ENCODE data around the gene TCAP.

TCAP gene

DNA sequence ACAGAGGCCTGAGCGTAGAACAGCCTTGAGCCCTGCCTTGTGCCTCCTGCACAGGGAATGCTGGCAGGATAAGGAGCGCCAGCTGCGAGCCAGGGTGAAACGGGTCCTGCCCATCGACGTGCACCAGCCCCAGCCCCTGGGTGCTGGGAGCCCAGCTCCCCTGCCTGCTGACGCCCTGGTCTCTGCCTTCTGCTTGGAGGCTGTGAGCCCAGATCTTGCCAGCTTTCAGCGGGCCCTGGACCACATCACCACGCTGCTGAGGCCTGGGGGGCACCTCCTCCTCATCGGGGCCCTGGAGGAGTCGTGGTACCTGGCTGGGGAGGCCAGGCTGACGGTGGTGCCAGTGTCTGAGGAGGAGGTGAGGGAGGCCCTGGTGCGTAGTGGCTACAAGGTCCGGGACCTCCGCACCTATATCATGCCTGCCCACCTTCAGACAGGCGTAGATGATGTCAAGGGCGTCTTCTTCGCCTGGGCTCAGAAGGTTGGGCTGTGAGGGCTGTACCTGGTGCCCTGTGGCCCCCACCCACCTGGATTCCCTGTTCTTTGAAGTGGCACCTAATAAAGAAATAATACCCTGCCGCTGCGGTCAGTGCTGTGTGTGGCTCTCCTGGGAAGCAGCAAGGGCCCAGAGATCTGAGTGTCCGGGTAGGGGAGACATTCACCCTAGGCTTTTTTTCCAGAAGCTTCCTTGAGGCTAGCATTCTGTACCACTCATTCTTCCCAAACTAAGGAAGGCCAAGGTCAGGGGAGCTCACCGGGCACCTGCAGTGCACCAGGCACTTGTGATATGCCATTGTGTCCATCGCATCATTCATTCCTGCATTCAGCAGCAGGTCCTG lies 5.0 kb downstream of the TCAP start:
- TF ChIP-seq, protein P1, sequence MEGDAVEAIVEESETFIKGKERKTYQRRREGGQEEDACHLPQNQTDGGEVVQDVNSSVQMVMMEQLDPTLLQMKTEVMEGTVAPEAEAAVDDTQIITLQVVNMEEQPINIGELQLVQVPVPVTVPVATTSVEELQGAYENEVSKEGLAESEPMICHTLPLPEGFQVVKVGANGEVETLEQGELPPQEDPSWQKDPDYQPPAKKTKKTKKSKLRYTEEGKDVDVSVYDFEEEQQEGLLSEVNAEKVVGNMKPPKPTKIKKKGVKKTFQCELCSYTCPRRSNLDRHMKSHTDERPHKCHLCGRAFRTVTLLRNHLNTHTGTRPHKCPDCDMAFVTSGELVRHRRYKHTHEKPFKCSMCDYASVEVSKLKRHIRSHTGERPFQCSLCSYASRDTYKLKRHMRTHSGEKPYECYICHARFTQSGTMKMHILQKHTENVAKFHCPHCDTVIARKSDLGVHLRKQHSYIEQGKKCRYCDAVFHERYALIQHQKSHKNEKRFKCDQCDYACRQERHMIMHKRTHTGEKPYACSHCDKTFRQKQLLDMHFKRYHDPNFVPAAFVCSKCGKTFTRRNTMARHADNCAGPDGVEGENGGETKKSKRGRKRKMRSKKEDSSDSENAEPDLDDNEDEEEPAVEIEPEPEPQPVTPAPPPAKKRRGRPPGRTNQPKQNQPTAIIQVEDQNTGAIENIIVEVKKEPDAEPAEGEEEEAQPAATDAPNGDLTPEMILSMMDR (IDR thresholded peaks at IDR 0.05; ENCODE audit: insufficient read depth, missing control alignments), result no peak
- DNase-seq (ENCODE audit: insufficient read length, low spot score) (no peak), FAIRE-seq (no peak)

DNA sequence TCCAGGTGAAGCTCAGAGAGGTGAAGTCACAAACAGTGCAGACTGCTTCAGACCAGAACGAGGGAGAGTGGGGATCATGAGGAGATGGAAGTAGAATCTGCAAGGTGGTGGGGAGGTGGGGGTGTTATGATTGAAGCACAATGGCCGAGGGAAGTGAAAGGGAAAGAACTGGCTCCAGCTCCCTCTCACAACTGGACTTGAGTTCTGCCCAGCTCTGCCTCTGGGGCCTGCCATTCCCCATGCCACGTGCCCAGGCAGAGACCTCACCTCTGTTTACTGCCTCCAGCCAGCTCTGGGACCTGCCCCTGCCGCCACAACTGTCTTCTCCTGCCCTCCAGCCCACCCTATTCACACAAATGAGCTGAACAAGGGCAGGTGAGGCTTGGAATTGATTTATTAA lies 5.6 kb downstream of the TCAP start:
- FAIRE-seq, result no peak
- TF ChIP-seq, protein P1 (IDR thresholded peaks at IDR 0.05; ENCODE audit: insufficient read depth, missing control alignments), result no peak
- DNase-seq (ENCODE audit: insufficient read length, low spot score), result no peak

DNA sequence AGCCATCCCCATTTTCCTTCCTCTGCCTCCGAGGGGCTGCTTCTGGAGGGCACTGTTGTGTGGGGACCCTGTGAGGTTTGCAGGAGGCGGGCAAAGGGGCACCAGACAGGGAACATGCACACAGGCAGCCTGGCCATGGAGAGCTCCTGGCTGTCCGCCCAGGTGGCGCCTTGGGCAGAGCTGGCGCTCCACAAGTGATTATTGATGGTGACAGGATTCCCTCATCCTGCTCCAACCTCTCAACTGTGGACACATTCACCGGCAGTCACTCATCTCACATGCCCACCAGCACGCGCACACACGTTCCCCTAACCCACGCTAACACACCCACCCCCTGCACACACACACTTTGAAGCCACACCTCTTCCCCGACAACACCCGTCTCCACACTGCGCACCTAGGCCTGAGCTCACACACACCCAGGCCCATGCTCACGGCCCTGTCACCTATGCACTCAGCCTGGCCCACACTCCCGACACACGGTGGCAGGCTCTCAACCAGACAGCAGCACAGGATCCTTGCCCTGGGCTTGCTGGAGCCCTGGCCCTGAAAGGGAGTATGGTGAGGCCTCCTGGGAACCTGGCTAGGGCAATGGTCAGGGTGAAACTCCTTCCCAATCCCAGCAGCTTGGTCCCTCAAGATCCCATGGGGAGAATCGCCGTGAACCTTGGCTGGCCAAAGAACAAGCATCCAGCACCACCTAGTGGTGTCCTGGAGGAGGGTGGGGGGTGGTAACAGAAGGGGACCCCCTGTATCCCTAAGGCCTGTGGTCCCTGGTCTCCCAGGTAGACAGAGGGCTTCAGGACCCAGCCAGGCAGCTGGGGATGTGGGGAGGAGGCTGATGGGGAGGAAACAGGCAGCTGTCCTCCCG lies 6.7 kb downstream of the TCAP start:
- peak; percentile 92 for DNase-seq (ENCODE audit: insufficient read length, low spot score)
- no peak for FAIRE-seq
- TF ChIP-seq, protein P1 (IDR thresholded peaks at IDR 0.05; ENCODE audit: insufficient read depth, missing control alignments), result peak; percentile 76

DNA sequence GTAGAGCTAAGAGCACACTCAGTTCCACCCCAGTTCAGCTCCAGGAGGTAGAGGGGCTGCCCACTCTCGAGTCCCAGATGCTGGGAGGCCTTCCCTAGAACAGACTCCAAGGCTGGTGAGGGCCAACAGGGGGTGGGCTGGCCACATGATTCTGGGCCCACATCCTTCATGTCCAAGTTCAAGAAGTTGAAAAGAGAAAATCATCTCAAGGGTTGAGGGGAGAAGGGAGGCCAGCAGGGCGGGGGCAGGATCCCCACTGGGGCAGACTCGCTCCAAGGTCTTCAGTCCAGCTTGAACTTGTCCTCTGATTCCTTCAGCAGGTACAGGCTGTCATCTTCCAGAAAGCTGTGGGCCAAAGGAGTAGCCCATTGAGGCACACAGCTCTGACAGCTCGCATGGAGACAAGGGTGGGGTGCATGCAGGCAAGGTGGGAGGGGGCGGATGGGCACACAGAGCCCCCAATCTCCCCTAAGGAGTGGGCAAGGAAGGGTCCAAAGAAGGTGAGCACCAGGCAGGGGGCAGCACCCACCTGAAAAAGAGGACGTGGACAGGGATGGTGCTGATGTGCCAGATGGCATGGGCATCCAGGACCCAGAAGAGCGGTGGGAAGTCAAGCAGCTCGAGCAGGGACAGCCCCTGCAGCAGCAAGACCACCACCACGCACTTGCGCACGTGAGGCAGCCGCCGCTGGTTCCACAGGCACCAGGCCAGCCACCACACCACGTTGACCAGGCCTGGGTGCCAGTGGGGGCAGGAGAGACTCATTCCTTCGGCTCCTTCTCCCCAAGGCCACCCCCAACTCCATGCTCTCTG lies 7.6 kb downstream of the TCAP start:
- FAIRE-seq, result no peak
- TF ChIP-seq, protein P1 (IDR thresholded peaks at IDR 0.05; ENCODE audit: insufficient read depth, missing control alignments), result no peak
- no peak for DNase-seq (ENCODE audit: insufficient read length, low spot score)

DNA sequence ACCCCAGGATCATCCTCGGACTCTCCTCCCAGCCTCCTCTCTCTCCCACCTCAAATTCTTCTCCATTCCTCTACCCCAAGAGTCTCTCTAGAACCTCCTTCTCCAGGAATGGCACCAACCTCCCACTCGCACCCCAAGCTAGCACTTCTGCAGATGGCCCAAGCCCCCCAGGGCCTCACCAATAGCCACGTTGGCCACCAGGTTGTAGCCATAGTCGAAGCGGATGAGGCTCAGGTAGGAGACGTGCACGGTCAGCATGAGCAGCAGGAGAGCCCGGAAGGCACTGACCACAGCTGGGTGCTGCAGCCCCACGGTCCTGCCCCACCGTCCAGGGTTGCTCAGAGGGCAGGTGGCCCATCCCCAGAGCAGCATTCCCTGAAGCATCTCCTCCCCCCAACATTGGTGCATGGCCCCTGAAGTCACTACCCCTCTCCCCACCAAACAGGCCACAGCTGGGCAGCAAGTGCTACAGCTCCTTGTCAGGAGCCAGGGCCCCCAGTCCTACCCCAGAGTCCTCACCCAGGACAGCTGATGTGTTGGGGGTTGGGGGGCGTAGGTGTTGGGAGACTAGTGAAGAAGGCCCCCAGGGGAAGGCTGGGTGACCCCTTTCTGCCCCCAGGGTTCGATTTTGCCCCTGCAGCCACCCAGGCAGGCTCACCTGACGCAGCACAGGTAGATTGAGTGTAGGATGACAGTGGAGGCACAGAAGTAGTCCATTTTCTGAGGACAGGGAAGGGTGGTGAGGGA lies 8.4 kb downstream of the TCAP start:
- TF ChIP-seq, protein P1 (IDR thresholded peaks at IDR 0.05; ENCODE audit: insufficient read depth, missing control alignments), result no peak
- DNase-seq (ENCODE audit: insufficient read length, low spot score) (no peak), FAIRE-seq (no peak)

DNA sequence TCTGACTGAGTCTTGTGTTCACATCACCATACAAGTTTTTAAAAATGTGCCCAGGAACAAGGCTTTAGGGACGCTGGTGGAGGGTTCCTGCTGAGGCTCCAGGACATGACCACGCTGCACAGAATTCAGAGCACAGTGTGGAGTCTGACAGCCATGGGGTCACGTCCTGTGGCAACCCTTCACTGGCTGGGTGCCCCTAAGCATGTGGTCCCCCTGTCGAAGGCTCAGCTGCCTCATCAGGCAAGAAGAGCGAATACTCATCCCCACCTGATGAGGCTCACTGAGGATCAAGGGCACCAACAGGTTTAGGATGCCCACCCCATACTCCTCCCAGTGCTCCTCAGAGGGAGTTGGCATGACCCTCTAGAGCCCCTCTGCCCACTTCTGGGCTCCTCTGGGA lies 9.0 kb downstream of the TCAP start:
- FAIRE-seq, result no peak
- DNase-seq (ENCODE audit: insufficient read length, low spot score), result no peak
- TF ChIP-seq, protein P1 (IDR thresholded peaks at IDR 0.05; ENCODE audit: insufficient read depth, missing control alignments), result no peak
